GM12878 (cell line): ENCODE measurements around the gene LEF1. TPM values are rescaled to one million over a fixed set of nuclear protein-coding genes. Genes with fewer than 3 reads are reported as not detected.

Experiments
- ATAC-seq: fragments of 200-7000 bp; cut with Tn5 transposase; 3 replicates; pipeline ENCODE4 v1.9.1; 2020; ENCODE audit warnings: mild to moderate bottlenecking, moderate library complexity
- BruUV-seq: library from RNA; stranded (reverse); fragments of 400-500 nt; replicated peaks from 2 replicates; lab custom pipeline; 2021; lab: Mats Ljungman, UMichigan
- CTCF ChIA-PET: fragments of 300-600 bp; sonication (Branson Sonifier 250); formaldehyde crosslinking; extraction: SDS; loops from one replicate; lab custom pipeline; 2021; ENCODE audit warnings: inconsistent platforms; lab: Yijun Ruan, JAX
- POLR2A ChIA-PET: fragments of 350-600 bp; formaldehyde crosslinking; extraction: SDS; loops from one replicate; lab custom pipeline; 2021; ENCODE audit warnings: inconsistent platforms; lab: Charles Lee
- RAD21 ChIA-PET: fragments of 300-600 bp; sonication (Branson Sonifier 250); formaldehyde crosslinking; loops from one replicate; lab custom pipeline; 2023; ENCODE audit warnings: antibody characterized with exemption; ENCODE audit not compliant: unreplicated experiment; lab: Charles Lee
- SMC1A ChIA-PET: fragments of 300-600 bp; sonication (Branson Sonifier 250); formaldehyde crosslinking; loops from one replicate; lab custom pipeline; 2023; ENCODE audit not compliant: unreplicated experiment, uncharacterized antibody; lab: Charles Lee
- DNase-seq: peaks from one replicate; pipeline ENCODE4 v3.0.0-alpha.2; 2011; ENCODE audit warnings: low read depth, low spot score
- FAIRE-seq: peaks from 3 replicates; lab custom pipeline; 2011; peaks lifted over from hg19 to GRCh38; lab: Jason Lieb, UNC
- H2AFZ ChIP-seq: 2 replicates; pipeline ENCODE4 v1.6.0; 2011; ENCODE audit warnings: low read depth, low read length, control low read depth; ENCODE audit not compliant: control insufficient read depth
- H3K27ac ChIP-seq: 2 replicates; pipeline ENCODE4 v1.5.1; 2011; ENCODE audit warnings: control low read depth; ENCODE audit not compliant: control insufficient read depth, insufficient read depth
- H3K27me3 ChIP-seq, 2 experiments: replicated peaks in 1 of 2; 2 replicates each; pipeline versions ENCODE4 v1.6.0 to v1.6.1; 2011; ENCODE audit warnings: low read length in 1 of 2; ENCODE audit not compliant: control insufficient read depth in 2 of 2, insufficient read depth in 2 of 2
- H3K36me3 ChIP-seq, 2 experiments: 2 replicates each; pipeline ENCODE4 v1.5.1; 2011; ENCODE audit warnings: low read length in 1 of 2; ENCODE audit not compliant: control insufficient read depth in 2 of 2, insufficient read depth in 2 of 2
- H3K4me1 ChIP-seq: 2 replicates; pipeline ENCODE4 v1.6.1; 2011; ENCODE audit warnings: mild to moderate bottlenecking, low read length, moderate library complexity, mixed read lengths; ENCODE audit not compliant: control insufficient read depth, insufficient read depth
- H3K4me2 ChIP-seq: 2 replicates; pipeline ENCODE4 v1.6.0; 2011; ENCODE audit warnings: control low read depth; ENCODE audit not compliant: control insufficient read depth, insufficient read depth
- H3K4me3 ChIP-seq: fragments of 200-600 bp; sonication (generic); 2 replicates; pipeline ENCODE4 v1.5.1; 2016
- H3K79me2 ChIP-seq: 2 replicates; pipeline ENCODE4 v1.6.0; 2011; ENCODE audit warnings: low read length; ENCODE audit not compliant: control insufficient read depth, insufficient read depth
- H3K9ac ChIP-seq: 2 replicates; pipeline ENCODE4 v1.8.0; 2011; ENCODE audit warnings: low read length, control low read depth, mixed read lengths; ENCODE audit not compliant: control insufficient read depth, insufficient read depth
- H3K9me3 ChIP-seq: replicated peaks from 3 replicates; pipeline ENCODE4 v1.5.1; 2011; ENCODE audit warnings: mild to moderate bottlenecking, low read length; ENCODE audit not compliant: control insufficient read depth, insufficient read depth
- H4K20me1 ChIP-seq: 2 replicates; pipeline ENCODE4 v1.6.0; 2011; ENCODE audit not compliant: control insufficient read depth, insufficient read depth
- BHLHE40 ChIP-seq, 2 experiments: fragments of 450-650 bp in 1 of 2; IDR thresholded peaks; 2 replicates each; pipeline ENCODE4 v1.6.1; 2011 to 2017; ENCODE audit warnings: low read depth in 2 of 2, borderline replicate concordance in 1 of 2, improper control_type of control experiment in 1 of 2, low read length in 1 of 2, mild to moderate bottlenecking in 1 of 2
- CBX5 ChIP-seq: sonication (generic); IDR thresholded peaks from 2 replicates; pipeline ENCODE4 v1.6.1; 2016; ENCODE audit warnings: low read depth, moderate library complexity, mild to moderate bottlenecking, inconsistent platforms
- ETV6 ChIP-seq, 2 experiments: fragments of 450-650 bp in 1 of 2; IDR thresholded peaks in 1 of 2; conservative IDR thresholded peaks in 1 of 2; 2 replicates each; pipeline ENCODE4 v1.6.1; 2014; ENCODE audit warnings: antibody characterized with exemption in 1 of 2, borderline replicate concordance in 1 of 2, low read depth in 1 of 2, mild to moderate bottlenecking in 1 of 2, moderate library complexity in 1 of 2
- HDAC6 ChIP-seq: fragments of 200-600 bp; sonication (generic); IDR thresholded peaks from one replicate; pipeline ENCODE4 v1.8.0; 2017; ENCODE audit warnings: antibody characterized with exemption; ENCODE audit not compliant: unreplicated experiment
- HDGF ChIP-seq: fragments of 450-650 bp; IDR thresholded peaks from 2 replicates; pipeline ENCODE4 v1.6.1; 2016; ENCODE audit warnings: antibody characterized with exemption
- KLF5 ChIP-seq: fragments of 450-650 bp; IDR thresholded peaks from 2 replicates; pipeline ENCODE4 v1.6.1; 2014; ENCODE audit warnings: mild to moderate bottlenecking; ENCODE audit not compliant: partially characterized antibody
- MEF2B ChIP-seq: fragments of 450-650 bp; IDR thresholded peaks from 2 replicates; pipeline ENCODE4 v1.6.1; 2018; ENCODE audit warnings: mild to moderate bottlenecking, moderate library complexity; ENCODE audit not compliant: partially characterized antibody, poor library complexity, severe bottlenecking
- POLR2A ChIP-seq: IDR thresholded peaks from 2 replicates; pipeline ENCODE4 v1.6.1; 2011; ENCODE audit warnings: low read depth, mild to moderate bottlenecking, low read length
- RB1 ChIP-seq: fragments of 450-650 bp; formaldehyde crosslinking; IDR thresholded peaks from 2 replicates; pipeline ENCODE4 v1.6.1; 2017; ENCODE audit warnings: mild to moderate bottlenecking, borderline replicate concordance
- SMARCA5 ChIP-seq: fragments of 450-650 bp; IDR thresholded peaks from 2 replicates; pipeline ENCODE4 v1.6.1; 2017; ENCODE audit warnings: mild to moderate bottlenecking
- TBL1XR1 ChIP-seq: IDR thresholded peaks from 2 replicates; pipeline ENCODE4 v1.6.1; 2012; ENCODE audit warnings: low read depth, low read length, improper control_type of control experiment
- ZNF622 ChIP-seq: fragments of 450-650 bp; IDR thresholded peaks from 2 replicates; pipeline ENCODE4 v1.6.1; 2017; ENCODE audit warnings: mild to moderate bottlenecking, inconsistent platforms
- WGBS: methylation state at CpG from one replicate; pipeline ENCODE4 v1.1.6; 2016; ENCODE audit warnings: low lambda C conversion rate; ENCODE audit not compliant: insufficient replicate concordance, insufficient coverage; ENCODE audit errors: missing lambda C conversion rate; 5-methylcytosine and 5-hydroxymethylcytosine counted together
- in situ Hi-C: fragments of 300-500 bp; cut with MboI; formaldehyde crosslinking; loops from 9 replicates; pipeline ENCODE4 v1.14.3; 2018; ENCODE audit warnings: mixed read lengths
- intact Hi-C: fragments of 100-400 bp; cut with micrococcal nuclease; formaldehyde crosslinking; loops from one replicate; pipeline ENCODE4 v1.14.2; 2022; ENCODE audit not compliant: unreplicated experiment
- polyA plus RNA-seq, 11 experiments: library from polyadenylated mRNA; depleted of rRNA in 4 of 11; unstranded in 6 of 11; stranded (reverse) in 5 of 11; fragments of >200 nt; fragmentation: Nextera tagmentation in 4 of 11; fragmentation: Illumina TruSeq in 1 of 11; extraction: Ambion mirVana in 4 of 11; extraction: Trizol in 1 of 11; gene quantifications; 1 replicate in 1 of 11; 2 replicates in 10 of 11; pipeline versions ENCODE4 v1.2.1 to v1.2.3, GENCODE V29; 2011 to 2016; ENCODE audit warnings: inconsistent platforms in 2 of 11, missing spikeins in 2 of 11, low read depth in 1 of 11
- total RNA-seq, 4 experiments: library from RNA; depleted of rRNA in 3 of 4; stranded (reverse); fragments of >200 nt in 3 of 4; fragmentation: Illumina TruSeq in 1 of 4; extraction: Trizol in 1 of 4; gene quantifications; 2 replicates each; pipeline versions ENCODE4 v1.2.1 to v1.2.3, GENCODE V29; 2013 to 2021
- TF ChIP-seq, protein P1 (sequence below): fragments of 450-650 bp; formaldehyde crosslinking; IDR thresholded peaks from 2 replicates; pipeline ENCODE4 v1.4.0; 2022; ENCODE audit warnings: mild to moderate bottlenecking, moderate library complexity
- TF ChIP-seq, protein P2 (sequence below): IDR thresholded peaks from 2 replicates; pipeline ENCODE4 v1.6.1; 2012; ENCODE audit warnings: low read depth, low read length, improper control_type of control experiment
- TF ChIP-seq, protein P3 (sequence below): fragments of 450-650 bp; IDR thresholded peaks from 2 replicates; pipeline ENCODE4 v1.6.1; 2017; ENCODE audit warnings: borderline replicate concordance

The LEF1 gene
- total and polyA plus RNA-seq, 10 of the 15 experiments (the other 5 are each of a cell fraction or from before 2014, with no cell fraction given): 10.2 to 38.1 (median 19.5) TPM

DNA sequence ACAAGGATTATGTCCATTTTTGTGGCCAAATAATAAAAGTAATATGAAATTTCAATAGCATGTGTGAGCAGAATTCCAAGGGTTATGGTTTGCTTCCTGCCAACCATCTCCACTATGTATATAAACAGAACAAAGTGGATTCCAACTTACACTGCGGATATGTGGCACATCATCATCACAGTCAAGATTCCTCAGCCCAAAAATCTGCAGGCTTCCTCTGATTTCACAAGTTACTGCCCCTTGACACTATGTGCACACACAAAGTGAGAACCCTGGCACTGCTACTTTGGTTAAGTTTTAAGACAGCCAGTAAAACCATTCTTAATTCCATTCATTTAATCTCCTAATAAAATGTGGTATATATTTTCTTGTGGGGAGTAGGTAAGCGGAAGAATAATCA lies 76.4 kb downstream of the LEF1 start:
- no peaks in the 10 kb centered on the region for H3K36me3 ChIP-seq
- no TSS peak for BruUV-seq
- 53% methylated on average over 2 of the region's 2 CpGs for WGBS
- ChIA-PET SMC1A (interaction anchor here (0.6 kb wide), 1 partner anchor 15 kb away, joined by 3 read pairs; no protein-coding TSS in a partner anchor), RAD21 (no interaction called here), CTCF (no interaction called here), POLR2A (no interaction called here)
- in situ Hi-C loops: no loop called here
- H3K9me3 ChIP-seq: no peaks in the 10 kb centered on the region
- H3K4me2 ChIP-seq: no peak overlapping the region
- no peaks in the 10 kb centered on the region for H3K4me1 ChIP-seq
- no peak overlapping the region for H2AFZ ChIP-seq
- DNase-seq (no peak), ATAC-seq (no peak), FAIRE-seq (no peak)
- no peak overlapping the region for H3K4me3 ChIP-seq
- no peaks in the 10 kb centered on the region for H3K79me2 ChIP-seq
- H4K20me1 ChIP-seq: no peaks in the 10 kb centered on the region
- H3K9ac ChIP-seq: no peak overlapping the region
- peaks cover 0 to 3% of the 10 kb centered on the region in 2 experiments; a peak in 1 of 4 replicates for H3K27me3 ChIP-seq
- no peak overlapping the region for H3K27ac ChIP-seq
- intact Hi-C loops: no loop called here
- TF ChIP-seq, protein P1, sequence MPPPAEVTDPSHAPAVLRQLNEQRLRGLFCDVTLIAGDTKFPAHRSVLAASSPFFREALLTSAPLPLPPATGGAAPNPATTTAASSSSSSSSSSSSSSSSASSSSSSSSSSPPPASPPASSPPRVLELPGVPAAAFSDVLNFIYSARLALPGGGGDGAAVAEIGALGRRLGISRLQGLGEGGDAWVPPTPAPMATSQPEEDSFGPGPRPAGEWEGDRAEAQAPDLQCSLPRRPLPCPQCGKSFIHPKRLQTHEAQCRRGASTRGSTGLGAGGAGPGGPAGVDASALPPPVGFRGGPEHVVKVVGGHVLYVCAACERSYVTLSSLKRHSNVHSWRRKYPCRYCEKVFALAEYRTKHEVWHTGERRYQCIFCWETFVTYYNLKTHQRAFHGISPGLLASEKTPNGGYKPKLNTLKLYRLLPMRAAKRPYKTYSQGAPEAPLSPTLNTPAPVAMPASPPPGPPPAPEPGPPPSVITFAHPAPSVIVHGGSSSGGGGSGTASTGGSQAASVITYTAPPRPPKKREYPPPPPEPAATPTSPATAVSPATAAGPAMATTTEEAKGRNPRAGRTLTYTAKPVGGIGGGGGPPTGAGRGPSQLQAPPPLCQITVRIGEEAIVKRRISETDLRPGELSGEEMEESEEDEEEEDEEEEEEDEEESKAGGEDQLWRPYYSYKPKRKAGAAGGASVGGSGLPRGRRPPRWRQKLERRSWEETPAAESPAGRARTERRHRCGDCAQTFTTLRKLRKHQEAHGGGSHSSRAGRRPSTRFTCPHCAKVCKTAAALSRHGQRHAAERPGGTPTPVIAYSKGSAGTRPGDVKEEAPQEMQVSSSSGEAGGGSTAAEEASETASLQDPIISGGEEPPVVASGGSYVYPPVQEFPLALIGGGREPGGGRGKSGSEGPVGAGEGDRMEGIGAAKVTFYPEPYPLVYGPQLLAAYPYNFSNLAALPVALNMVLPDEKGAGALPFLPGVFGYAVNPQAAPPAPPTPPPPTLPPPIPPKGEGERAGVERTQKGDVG: no peak
- TF ChIP-seq, protein P2, sequence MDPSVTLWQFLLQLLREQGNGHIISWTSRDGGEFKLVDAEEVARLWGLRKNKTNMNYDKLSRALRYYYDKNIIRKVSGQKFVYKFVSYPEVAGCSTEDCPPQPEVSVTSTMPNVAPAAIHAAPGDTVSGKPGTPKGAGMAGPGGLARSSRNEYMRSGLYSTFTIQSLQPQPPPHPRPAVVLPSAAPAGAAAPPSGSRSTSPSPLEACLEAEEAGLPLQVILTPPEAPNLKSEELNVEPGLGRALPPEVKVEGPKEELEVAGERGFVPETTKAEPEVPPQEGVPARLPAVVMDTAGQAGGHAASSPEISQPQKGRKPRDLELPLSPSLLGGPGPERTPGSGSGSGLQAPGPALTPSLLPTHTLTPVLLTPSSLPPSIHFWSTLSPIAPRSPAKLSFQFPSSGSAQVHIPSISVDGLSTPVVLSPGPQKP: no peak
- TF ChIP-seq, protein P3, sequence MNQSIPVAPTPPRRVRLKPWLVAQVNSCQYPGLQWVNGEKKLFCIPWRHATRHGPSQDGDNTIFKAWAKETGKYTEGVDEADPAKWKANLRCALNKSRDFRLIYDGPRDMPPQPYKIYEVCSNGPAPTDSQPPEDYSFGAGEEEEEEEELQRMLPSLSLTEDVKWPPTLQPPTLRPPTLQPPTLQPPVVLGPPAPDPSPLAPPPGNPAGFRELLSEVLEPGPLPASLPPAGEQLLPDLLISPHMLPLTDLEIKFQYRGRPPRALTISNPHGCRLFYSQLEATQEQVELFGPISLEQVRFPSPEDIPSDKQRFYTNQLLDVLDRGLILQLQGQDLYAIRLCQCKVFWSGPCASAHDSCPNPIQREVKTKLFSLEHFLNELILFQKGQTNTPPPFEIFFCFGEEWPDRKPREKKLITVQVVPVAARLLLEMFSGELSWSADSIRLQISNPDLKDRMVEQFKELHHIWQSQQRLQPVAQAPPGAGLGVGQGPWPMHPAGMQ: no peak
- TF ChIP-seq HDAC6: no peak
- no peak for TF ChIP-seq BHLHE40 (IDR thresholded peaks at IDR 0.05; ENCODE audit: borderline replicate concordance in 1 of 2, low read depth in 2 of 2, low read length in 1 of 2)
- no peak for TF ChIP-seq ETV6 (conservative IDR thresholded peaks at IDR 0.05 in 1 of 2, IDR thresholded peaks at IDR 0.05 in 1 of 2; ENCODE audit: borderline replicate concordance in 1 of 2, low read depth in 1 of 2)
- TF ChIP-seq MEF2B: no peak
- no peak for TF ChIP-seq POLR2A
- TF ChIP-seq HDGF: no peak
- TF ChIP-seq RB1: no peak
- no peak for TF ChIP-seq KLF5
- TF ChIP-seq ZNF622: no peak
- TF ChIP-seq SMARCA5: no peak
- TF ChIP-seq CBX5: no peak
- no peak for TF ChIP-seq TBL1XR1
